Stimulated activated memory B cell treated with anti-CD40 and anti-IgM and Interleukin-4, amounts not matched to agents 10 μg/mL and 1 μg/mL and 100 μg/mL, for 72 hours (primary cell): ENCODE measurements around the gene NXPH3.

ENCODE experiments used
- ATAC-seq: fragments of 150-1000 bp; cut with Tn5 transposase; 2 replicates; pipeline ENCODE4 v1.10.0; 2021
- H3K27ac Mint-ChIP-seq: one replicate; pipeline ENCODE4 v1.8.0; 2022; ENCODE audit warnings: mild to moderate bottlenecking, mixed read lengths
- H3K27me3 Mint-ChIP-seq: one replicate; pipeline ENCODE4 v1.8.0; 2022; ENCODE audit warnings: mixed read lengths
- H3K36me3 Mint-ChIP-seq: one replicate; pipeline ENCODE4 v1.8.0; 2022; ENCODE audit warnings: mixed read lengths
- H3K4me1 Mint-ChIP-seq: one replicate; pipeline ENCODE4 v1.8.0; 2022; ENCODE audit warnings: mixed read lengths
- H3K4me3 Mint-ChIP-seq: one replicate; pipeline ENCODE4 v1.8.0; 2022; ENCODE audit warnings: mild to moderate bottlenecking, moderate library complexity, mixed read lengths
- H3K9me3 Mint-ChIP-seq: one replicate; pipeline ENCODE4 v1.8.0; 2022; ENCODE audit warnings: mixed read lengths

NXPH3 gene

GRCh38 chr17:49588726-49589576, 13.3 kb downstream of the NXPH3 start:
- ATAC-seq = no peak
- Mint-ChIP-seq H3K4me3 (no peak overlapping the region), H3K27ac (no peak overlapping the region), H3K36me3 (peaks cover 24% of the 10 kb centered on the region), H3K9me3 (no peaks in the 10 kb centered on the region), H3K27me3 (no peaks in the 10 kb centered on the region), H3K4me1 (no peaks in the 10 kb centered on the region)

- Mint-ChIP-seq H3K27me3 (no peaks in the 10 kb centered on the region), H3K4me1 (no peaks in the 10 kb centered on the region), H3K9me3 (no peaks in the 10 kb centered on the region), H3K27ac (no peak overlapping the region), H3K4me3 (no peak overlapping the region), H3K36me3 (peaks cover 24% of the 10 kb centered on the region)
- no peak for ATAC-seq
These were observed 13.9 kb downstream of the NXPH3 start for GRCh38 chr17:49589577-49589927.

DNA sequence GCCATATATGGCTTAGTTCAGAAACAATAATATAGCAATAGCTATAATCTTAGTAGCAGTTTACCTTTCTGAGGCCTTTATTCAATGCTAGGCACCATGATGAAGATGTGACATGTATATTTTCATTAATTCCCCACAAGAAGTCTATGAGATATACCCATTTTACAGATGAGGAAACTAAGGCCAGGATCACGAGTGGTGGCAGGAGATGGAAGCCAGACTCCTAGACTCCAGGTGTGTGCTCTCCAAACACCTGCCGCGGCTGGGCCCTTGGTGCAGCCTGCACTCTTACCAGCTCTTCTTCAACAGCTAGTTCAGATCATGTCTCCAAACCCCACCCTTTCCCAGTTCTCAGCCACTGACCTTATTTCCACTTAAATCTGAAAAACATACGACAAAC, 15.2 kb downstream of the NXPH3 start:
- no peaks in the 10 kb centered on the region for H3K4me1 Mint-ChIP-seq
- no peaks in the 10 kb centered on the region for H3K9me3 Mint-ChIP-seq
- ATAC-seq = no peak
- no peak overlapping the region for H3K27ac Mint-ChIP-seq
- H3K36me3 Mint-ChIP-seq = peaks cover 24% of the 10 kb centered on the region
- no peak overlapping the region for H3K4me3 Mint-ChIP-seq
- H3K27me3 Mint-ChIP-seq = no peaks in the 10 kb centered on the region

DNA sequence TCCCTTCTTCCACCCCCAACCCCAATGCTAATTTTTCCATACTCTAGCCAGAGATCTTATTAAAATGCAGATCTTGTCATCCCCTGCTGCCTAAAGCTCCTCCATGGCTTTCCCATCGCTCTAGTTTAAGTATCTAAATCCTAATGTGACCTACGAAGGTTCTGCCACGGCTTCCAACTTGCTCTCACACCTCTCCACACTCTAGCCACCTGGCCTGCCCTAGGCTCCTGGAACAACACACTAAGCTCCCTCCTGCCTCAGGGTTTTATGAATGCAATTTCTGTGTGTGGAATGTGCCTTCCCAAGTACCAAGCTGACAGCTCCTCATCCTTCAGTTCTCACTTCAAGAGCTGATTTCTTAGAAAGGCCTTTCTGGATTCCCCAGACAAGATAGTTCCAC, 16.6 kb downstream of the NXPH3 start:
- no peak overlapping the region for H3K27ac Mint-ChIP-seq
- ATAC-seq = no peak
- H3K4me1 Mint-ChIP-seq = no peaks in the 10 kb centered on the region
- no peaks in the 10 kb centered on the region for H3K27me3 Mint-ChIP-seq
- no peaks in the 10 kb centered on the region for H3K9me3 Mint-ChIP-seq
- H3K36me3 Mint-ChIP-seq = peaks cover 37% of the 10 kb centered on the region
- no peak overlapping the region for H3K4me3 Mint-ChIP-seq

DNA sequence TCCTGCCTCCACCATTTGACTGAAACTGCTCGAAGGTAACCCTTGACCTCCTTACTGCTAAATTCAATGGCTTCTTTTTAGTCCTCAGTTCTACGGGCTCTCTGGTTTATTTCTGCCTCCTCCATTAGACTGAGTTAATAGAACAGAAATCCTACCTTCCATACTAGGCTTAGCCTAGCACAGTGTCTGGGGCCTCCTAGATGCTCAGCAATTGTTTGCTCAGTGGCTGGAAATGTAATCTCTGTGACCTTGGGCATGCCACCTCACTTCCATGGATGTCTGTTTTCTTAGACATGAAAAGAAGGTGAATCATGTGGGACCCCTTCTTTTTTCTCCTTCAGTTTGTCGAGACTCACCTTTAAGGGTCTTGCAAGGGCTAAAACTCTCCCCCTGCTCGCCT, 19.7 kb downstream of the NXPH3 start:
- peaks cover 59% of the 10 kb centered on the region for H3K36me3 Mint-ChIP-seq
- ATAC-seq = no peak
- no peak overlapping the region for H3K27ac Mint-ChIP-seq
- no peak overlapping the region for H3K4me3 Mint-ChIP-seq
- no peaks in the 10 kb centered on the region for H3K27me3 Mint-ChIP-seq
- H3K4me1 Mint-ChIP-seq = no peaks in the 10 kb centered on the region
- no peaks in the 10 kb centered on the region for H3K9me3 Mint-ChIP-seq

GRCh38 chr17:49595980-49596379, 20.3 kb downstream of the NXPH3 start:
- Mint-ChIP-seq H3K4me1 (no peaks in the 10 kb centered on the region), H3K36me3 (peaks cover 65% of the 10 kb centered on the region), H3K4me3 (no peak overlapping the region), H3K9me3 (no peaks in the 10 kb centered on the region), H3K27me3 (no peaks in the 10 kb centered on the region), H3K27ac (no peak overlapping the region)
- ATAC-seq = no peak

- H3K9me3 Mint-ChIP-seq = no peaks in the 10 kb centered on the region
- no peaks in the 10 kb centered on the region for H3K4me1 Mint-ChIP-seq
- H3K36me3 Mint-ChIP-seq = peaks cover 65% of the 10 kb centered on the region
- no peak overlapping the region for H3K27ac Mint-ChIP-seq
- ATAC-seq = no peak
- no peaks in the 10 kb centered on the region for H3K27me3 Mint-ChIP-seq
- no peak overlapping the region for H3K4me3 Mint-ChIP-seq
These were observed 21.1 kb downstream of the NXPH3 start for GRCh38 chr17:49596613-49597244.

GRCh38 chr17:49597436-49597835, 21.8 kb downstream of the NXPH3 start:
- Mint-ChIP-seq H3K27ac (no peak overlapping the region), H3K9me3 (no peaks in the 10 kb centered on the region), H3K36me3 (peaks cover 61% of the 10 kb centered on the region), H3K4me1 (no peaks in the 10 kb centered on the region), H3K4me3 (no peak overlapping the region), H3K27me3 (no peaks in the 10 kb centered on the region)
- no peak for ATAC-seq

DNA sequence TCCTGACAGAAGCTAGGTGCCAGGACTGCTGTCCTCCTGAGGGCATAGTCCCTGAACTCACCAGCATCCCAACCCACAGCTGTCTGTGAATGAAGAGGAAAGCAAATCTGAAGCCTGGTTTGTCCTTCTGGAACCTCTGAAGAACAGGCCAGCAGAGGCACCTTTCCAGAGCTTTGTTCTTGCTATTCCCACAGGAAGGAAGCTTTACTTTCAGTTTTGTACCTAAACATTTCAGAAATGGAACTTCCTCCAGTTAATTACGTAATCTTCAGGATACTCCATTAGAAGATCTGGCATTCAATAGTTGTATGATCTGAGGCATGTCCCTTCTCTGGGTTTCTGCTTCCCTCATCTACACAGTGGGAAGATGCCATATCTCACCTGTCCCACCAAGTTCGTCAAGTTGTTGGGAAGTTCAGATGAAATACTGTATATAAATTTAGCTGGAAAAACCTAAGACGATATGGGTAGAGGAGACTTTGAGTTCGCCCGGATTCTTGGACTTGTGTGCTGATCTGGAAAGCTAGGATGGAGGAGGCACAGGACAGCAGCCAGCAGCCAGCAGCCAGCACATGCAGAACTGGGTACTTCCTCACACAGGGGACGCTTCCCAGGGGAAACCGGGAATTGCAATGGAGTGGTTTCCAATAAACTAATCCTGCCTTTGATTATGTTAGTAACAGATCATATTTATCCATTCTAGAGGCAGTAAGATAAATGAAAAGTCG, 22.4 kb downstream of the NXPH3 start:
- Mint-ChIP-seq H3K27me3 (no peaks in the 10 kb centered on the region), H3K36me3 (peaks cover 64% of the 10 kb centered on the region)

GRCh38 chr17:49598918-49599317, 23.2 kb downstream of the NXPH3 start:
- no peak overlapping the region for H3K27ac Mint-ChIP-seq
- H3K4me1 Mint-ChIP-seq = peaks cover 8% of the 10 kb centered on the region
- no peak for ATAC-seq
- H3K36me3 Mint-ChIP-seq = peaks cover 72% of the 10 kb centered on the region
- no peak overlapping the region for H3K4me3 Mint-ChIP-seq
- H3K27me3 Mint-ChIP-seq = no peaks in the 10 kb centered on the region
- H3K9me3 Mint-ChIP-seq = no peaks in the 10 kb centered on the region

More for the DNA sequence above, 22.4 kb downstream of the NXPH3 start:
- no peak overlapping the region for H3K27ac Mint-ChIP-seq
- H3K4me1 Mint-ChIP-seq = peaks cover 6% of the 10 kb centered on the region
- H3K9me3 Mint-ChIP-seq = no peaks in the 10 kb centered on the region
- no peak overlapping the region for H3K4me3 Mint-ChIP-seq
- no peak for ATAC-seq

DNA sequence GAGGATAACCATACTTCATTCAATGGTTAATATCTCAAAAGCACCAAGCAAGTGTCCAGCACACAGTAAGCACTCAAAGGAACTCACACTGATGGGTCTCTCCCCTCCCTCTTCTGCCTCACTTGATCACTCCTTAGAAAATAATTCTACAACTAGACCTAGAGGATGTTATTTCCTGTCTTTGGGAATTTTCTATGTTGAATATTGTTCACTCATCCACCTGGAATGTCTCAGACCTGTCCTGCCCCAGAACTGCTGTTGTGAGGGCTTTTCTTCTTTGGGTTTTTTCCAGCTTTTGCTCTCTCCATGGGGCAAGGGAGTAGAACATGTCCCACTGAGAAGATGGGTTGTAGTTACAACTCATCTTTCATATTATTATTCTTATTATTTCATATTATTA, 25.3 kb downstream of the NXPH3 start:
- peaks cover 79% of the 10 kb centered on the region for H3K36me3 Mint-ChIP-seq
- H3K27ac Mint-ChIP-seq = no peak overlapping the region
- ATAC-seq = no peak

GRCh38 chr17:49602783-49603182, 27.1 kb downstream of the NXPH3 start:
- peaks cover 69% of the 10 kb centered on the region for H3K36me3 Mint-ChIP-seq
- peaks cover 8% of the 10 kb centered on the region for H3K4me1 Mint-ChIP-seq
- no peaks in the 10 kb centered on the region for H3K9me3 Mint-ChIP-seq
- no peak for ATAC-seq
- H3K27ac Mint-ChIP-seq = peak overlapping the region; percentile 71
- no peak overlapping the region for H3K4me3 Mint-ChIP-seq
- H3K27me3 Mint-ChIP-seq = no peaks in the 10 kb centered on the region

More for the DNA sequence above, 25.3 kb downstream of the NXPH3 start:
- Mint-ChIP-seq H3K4me3 (no peak overlapping the region), H3K9me3 (no peaks in the 10 kb centered on the region), H3K27me3 (no peaks in the 10 kb centered on the region), H3K4me1 (peaks cover 8% of the 10 kb centered on the region)

DNA sequence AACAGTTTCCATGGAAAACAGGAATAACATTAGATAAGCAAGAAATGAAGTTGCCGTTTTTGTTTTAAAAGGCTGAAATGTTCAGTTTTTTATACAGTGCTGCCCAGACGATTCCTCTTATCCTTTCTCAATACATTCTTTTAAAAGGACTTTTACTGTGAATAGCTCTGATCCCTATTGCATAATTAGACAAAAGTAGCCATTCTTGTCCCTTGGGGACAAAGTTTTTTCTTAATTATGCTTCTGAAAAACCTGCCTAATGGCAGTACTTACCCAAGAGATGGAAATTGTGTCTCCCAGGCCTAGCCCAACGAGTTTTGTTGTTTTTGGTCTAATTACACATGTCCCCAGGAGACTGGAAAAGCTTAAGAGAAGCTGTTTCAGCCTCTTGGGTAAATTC, 27.6 kb downstream of the NXPH3 start:
- Mint-ChIP-seq H3K27ac (peak overlapping the region; percentile 71), H3K36me3 (peaks cover 67% of the 10 kb centered on the region), H3K4me3 (no peak overlapping the region), H3K4me1 (peaks cover 8% of the 10 kb centered on the region), H3K27me3 (no peaks in the 10 kb centered on the region), H3K9me3 (no peaks in the 10 kb centered on the region)
- no peak for ATAC-seq

- Mint-ChIP-seq H3K9me3 (no peaks in the 10 kb centered on the region), H3K4me3 (no peak overlapping the region), H3K4me1 (peaks cover 8% of the 10 kb centered on the region), H3K27me3 (no peaks in the 10 kb centered on the region), H3K27ac (no peak overlapping the region), H3K36me3 (peaks cover 68% of the 10 kb centered on the region)
- ATAC-seq = no peak
These were observed 28.0 kb downstream of the NXPH3 start for GRCh38 chr17:49603720-49604119.

- H3K36me3 Mint-ChIP-seq = peaks cover 70% of the 10 kb centered on the region
- H3K4me1 Mint-ChIP-seq = peaks cover 8% of the 10 kb centered on the region
- ATAC-seq = no peak
- H3K4me3 Mint-ChIP-seq = no peak overlapping the region
- no peak overlapping the region for H3K27ac Mint-ChIP-seq
- no peaks in the 10 kb centered on the region for H3K9me3 Mint-ChIP-seq
- H3K27me3 Mint-ChIP-seq = no peaks in the 10 kb centered on the region
These were observed 28.7 kb downstream of the NXPH3 start for GRCh38 chr17:49604314-49604869.
